Liver (tissue), 9 donors: ENCODE measurements around the gene MBNL2. TPM values are rescaled to one million over a fixed set of nuclear protein-coding genes. Genes with fewer than 3 reads are reported as not detected.

Experiments used
- DNase-seq: peaks from one replicate; pipeline ENCODE4 v3.0.0-alpha.2; 2017; ENCODE audit warnings: low spot score
- H3K27ac ChIP-seq, 2 donors: one replicate each; pipeline ENCODE4 v1.7.0; 2013; ENCODE audit warnings: inconsistent platforms in 2 of 2, low read length in 2 of 2, control low read depth in 1 of 2, low read depth in 1 of 2, mild to moderate bottlenecking in 1 of 2
- H3K27me3 ChIP-seq, 4 donors: one replicate each; pipeline versions ENCODE4 v1.6.1 to v1.7.0; 2013; ENCODE audit warnings: low read length in 3 of 4, inconsistent platforms in 1 of 4, mild to moderate bottlenecking in 1 of 4, moderate library complexity in 1 of 4; ENCODE audit not compliant: control insufficient read depth in 4 of 4, insufficient read depth in 4 of 4
- H3K36me3 ChIP-seq, 4 donors: one replicate each; pipeline versions ENCODE4 v1.6.1 to v1.7.0; 2013; ENCODE audit warnings: low read length in 3 of 4, mild to moderate bottlenecking in 3 of 4, low read depth in 1 of 4, moderate library complexity in 1 of 4; ENCODE audit not compliant: control insufficient read depth in 4 of 4, insufficient read depth in 3 of 4
- H3K4me1 ChIP-seq, 4 donors: one replicate each; pipeline versions ENCODE4 v1.6.1 to v1.7.0; 2013; ENCODE audit warnings: low read length in 3 of 4, mild to moderate bottlenecking in 3 of 4, moderate library complexity in 1 of 4; ENCODE audit not compliant: control insufficient read depth in 4 of 4, insufficient read depth in 4 of 4
- H3K4me3 ChIP-seq, 3 donors: one replicate each; pipeline versions ENCODE4 v1.6.1 to v1.7.0; 2013; ENCODE audit warnings: low read length in 3 of 3, control low read depth in 1 of 3, low read depth in 1 of 3, mild to moderate bottlenecking in 1 of 3
- H3K9ac ChIP-seq, 2 donors: one replicate each; pipeline ENCODE4 v1.7.0; 2013; ENCODE audit warnings: low read length in 2 of 2, mild to moderate bottlenecking in 2 of 2, moderate library complexity in 2 of 2, control low read depth in 1 of 2, low read depth in 1 of 2
- H3K9me3 ChIP-seq, 4 donors: one replicate each; pipeline versions ENCODE4 v1.6.1 to v1.7.0; 2013; ENCODE audit warnings: low read length in 3 of 4; ENCODE audit not compliant: control insufficient read depth in 4 of 4
- CTCF ChIP-seq: fragments of 150-350 bp; IDR thresholded peaks from 2 replicates; pipeline ENCODE4 v1.5.1; 2017; ENCODE audit warnings: improper control_type of control experiment, low read depth, low read length; ENCODE audit not compliant: missing input control
- EGR1 ChIP-seq, 2 donors: IDR thresholded peaks; 2 replicates each; pipeline ENCODE4 v1.6.1; 2016 to 2018; ENCODE audit warnings: antibody characterized with exemption in 2 of 2, low read depth in 2 of 2
- FOXA1 ChIP-seq: IDR thresholded peaks from 2 replicates; pipeline ENCODE4 v1.6.1; 2016; ENCODE audit warnings: antibody characterized with exemption
- FOXA2 ChIP-seq: IDR thresholded peaks from 2 replicates; pipeline ENCODE4 v1.6.1; 2016; ENCODE audit warnings: antibody characterized with exemption
- GABPA ChIP-seq, 2 donors: IDR thresholded peaks in 1 of 2; conservative IDR thresholded peaks in 1 of 2; 2 replicates each; pipeline ENCODE4 v1.6.1; 2016; ENCODE audit warnings: antibody characterized with exemption in 2 of 2, mild to moderate bottlenecking in 1 of 2, moderate library complexity in 1 of 2
- HNF4G ChIP-seq: IDR thresholded peaks from 2 replicates; pipeline ENCODE4 v1.6.1; 2016; ENCODE audit warnings: antibody characterized with exemption
- JUND ChIP-seq, 2 donors: IDR thresholded peaks; 2 replicates each; pipeline ENCODE4 v1.6.1; 2016; ENCODE audit warnings: antibody characterized with exemption in 2 of 2
- NR2F2 ChIP-seq: IDR thresholded peaks from 2 replicates; pipeline ENCODE4 v1.6.1; 2016; ENCODE audit warnings: antibody characterized with exemption
- RAD21 ChIP-seq, 2 donors: IDR thresholded peaks; 2 replicates each; pipeline ENCODE4 v1.6.1; 2016; ENCODE audit warnings: antibody characterized with exemption in 2 of 2, mild to moderate bottlenecking in 2 of 2
- REST ChIP-seq: IDR thresholded peaks from 2 replicates; pipeline ENCODE4 v1.6.1; 2016; ENCODE audit warnings: antibody characterized with exemption, mild to moderate bottlenecking
- RXRA ChIP-seq, 2 donors: IDR thresholded peaks; 2 replicates each; pipeline ENCODE4 v1.6.1; 2017 to 2018; ENCODE audit warnings: antibody characterized with exemption in 2 of 2, mild to moderate bottlenecking in 1 of 2
- SP1 ChIP-seq: IDR thresholded peaks from 2 replicates; pipeline ENCODE4 v1.6.1; 2018; ENCODE audit warnings: antibody characterized with exemption, mild to moderate bottlenecking
- YY1 ChIP-seq: IDR thresholded peaks from 2 replicates; pipeline ENCODE4 v1.6.1; 2016; ENCODE audit warnings: antibody characterized with exemption, mild to moderate bottlenecking
- WGBS: extraction: QIAGEN DNeasy Blood & Tissue Kit; methylation state at CpG from one replicate; pipeline ENCODE4 v1.1.7; 2013; 5-methylcytosine and 5-hydroxymethylcytosine counted together
- polyA plus RNA-seq, 2 donors: library from polyadenylated mRNA; stranded (reverse) in 1 of 2; unstranded in 1 of 2; fragments of 200-250 nt in 1 of 2; fragments of >200 nt in 1 of 2; fragmentation: Nextera tagmentation in 1 of 2; extraction: Ambion mirVana in 1 of 2; gene quantifications; one replicate each; pipeline versions ENCODE4 v1.2.1 to v1.2.3, GENCODE V29; 2013 to 2015
- total RNA-seq, 2 donors: library from RNA; depleted of rRNA; stranded (reverse); fragments of >200 nt; gene quantifications; one replicate each; pipeline ENCODE4 v1.2.3, GENCODE V29; 2014
- TF ChIP-seq, protein P1 (sequence below): IDR thresholded peaks from 2 replicates; pipeline ENCODE4 v1.6.1; 2016; ENCODE audit warnings: antibody characterized with exemption
- TF ChIP-seq, protein P2 (sequence below): IDR thresholded peaks from 2 replicates; pipeline ENCODE4 v1.6.1; 2016; ENCODE audit warnings: antibody characterized with exemption
- donor health status: healthy.
- donor health status: healthy.
- donor health status: healthy.
- donor health status: healthy.
- donor health status: healthy.

The MBNL2 gene
- total and polyA plus RNA-seq, 4 donors = 16.0 to 49.6 (median 36.8) TPM

DNA sequence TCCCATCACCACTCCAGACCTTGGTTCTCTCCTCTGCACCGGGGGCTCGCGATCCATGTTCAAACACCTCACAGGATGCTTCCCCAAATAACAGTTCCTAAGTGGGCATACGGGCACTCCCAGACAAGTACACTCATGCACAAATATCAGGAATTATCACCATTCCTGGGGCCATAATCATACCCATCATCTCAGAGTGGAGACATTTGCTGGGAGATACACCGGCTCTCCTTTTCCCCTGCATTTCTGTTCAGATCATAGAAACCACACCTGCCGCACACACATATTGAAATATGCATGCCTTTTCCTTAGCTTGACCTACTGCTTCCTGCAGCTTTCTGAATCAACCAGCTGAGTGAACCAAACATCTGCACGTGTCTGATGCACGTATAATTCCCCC lies 33.9 kb upstream of the MBNL2 start:
- Histone ChIP-seq H3K27me3 (no peaks in the 10 kb centered on the region), H3K36me3 (no peaks in the 10 kb centered on the region), H3K27ac (no peak overlapping the region), H3K4me3 (no peak overlapping the region), H3K9ac (no peak overlapping the region), H3K4me1 (peaks cover 0 to 2% (median 0%) of the 10 kb centered on the region in 4 donors), H3K9me3 (no peaks in the 10 kb centered on the region)
- no peak for DNase-seq
- 82% methylated on average over 8 of the region's 8 CpGs for WGBS
- no peak for TF ChIP-seq NR2F2
- no peak for TF ChIP-seq RXRA (IDR thresholded peaks at IDR 0.05)
- TF ChIP-seq, protein P1, sequence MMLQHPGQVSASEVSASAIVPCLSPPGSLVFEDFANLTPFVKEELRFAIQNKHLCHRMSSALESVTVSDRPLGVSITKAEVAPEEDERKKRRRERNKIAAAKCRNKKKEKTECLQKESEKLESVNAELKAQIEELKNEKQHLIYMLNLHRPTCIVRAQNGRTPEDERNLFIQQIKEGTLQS = no peak
- TF ChIP-seq JUND (IDR thresholded peaks at IDR 0.05) = no peak

- no peak overlapping the region for H3K27ac ChIP-seq
- H3K4me3 ChIP-seq = no peak overlapping the region
- DNase-seq = no peak
- no peaks in the 10 kb centered on the region for H3K27me3 ChIP-seq
- peaks cover 0 to 2% (median 0%) of the 10 kb centered on the region in 4 donors for H3K4me1 ChIP-seq
- no peak for TF ChIP-seq JUND (IDR thresholded peaks at IDR 0.05)
- TF ChIP-seq HNF4G = no peak
- no peak for TF ChIP-seq REST
- TF ChIP-seq RAD21 (IDR thresholded peaks at IDR 0.05) = no peak
- no peak for TF ChIP-seq CTCF
- TF ChIP-seq FOXA2 = no peak
- TF ChIP-seq GABPA (IDR thresholded peaks at IDR 0.05 in 1 of 2, conservative IDR thresholded peaks at IDR 0.05 in 1 of 2) = no peak
- TF ChIP-seq SP1 = no peak
- TF ChIP-seq FOXA1 = no peak
- TF ChIP-seq, protein P1 = no peak
- TF ChIP-seq, protein P2, sequence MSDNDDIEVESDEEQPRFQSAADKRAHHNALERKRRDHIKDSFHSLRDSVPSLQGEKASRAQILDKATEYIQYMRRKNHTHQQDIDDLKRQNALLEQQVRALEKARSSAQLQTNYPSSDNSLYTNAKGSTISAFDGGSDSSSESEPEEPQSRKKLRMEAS = no peak
- TF ChIP-seq EGR1 (IDR thresholded peaks at IDR 0.05; ENCODE audit: low read depth in 2 of 2) = no peak
- no peak for TF ChIP-seq RXRA (IDR thresholded peaks at IDR 0.05)
- no peak for TF ChIP-seq NR2F2
- no peak for TF ChIP-seq YY1
- 83% methylated on average over 10 of the region's 10 CpGs for WGBS
- no peaks in the 10 kb centered on the region for H3K36me3 ChIP-seq
- H3K9ac ChIP-seq = no peak overlapping the region
- H3K9me3 ChIP-seq = no peaks in the 10 kb centered on the region
These were observed 32.2 kb upstream of the MBNL2 start for GRCh38 chr13:97189928-97190327.
